HG03558 (cell line): ENCODE results near the gene TSPAN9.

ENCODE experiments used
- ATAC-seq: cut with Tn5 transposase; IDR thresholded peaks from one replicate; pipeline ENCODE4 v1.9.1; 2021; ENCODE audit warnings: moderate number of reproducible peaks; ENCODE audit not compliant: unreplicated experiment; ENCODE audit errors: extremely low read depth

Gene TSPAN9

DNA sequence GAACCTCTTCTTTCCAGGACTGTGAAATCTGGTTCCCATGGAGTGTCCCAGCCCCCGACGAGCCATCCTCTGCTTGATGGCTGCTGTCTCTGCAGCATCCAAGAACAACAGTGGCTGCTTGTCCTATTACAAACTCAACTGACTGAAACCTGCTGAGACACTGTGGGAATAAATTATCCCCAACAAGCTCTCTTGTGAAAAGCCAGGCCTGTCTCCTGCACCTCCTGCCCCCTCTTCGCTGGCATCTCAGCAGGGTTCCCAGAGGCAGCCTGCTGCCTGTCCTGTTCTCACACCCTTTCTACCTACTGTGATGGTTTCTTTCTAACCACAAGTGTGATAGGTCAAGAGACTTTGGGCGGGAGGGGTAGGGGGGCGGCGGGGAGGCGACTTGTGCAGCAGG is 180.2 kb downstream of the TSPAN9 start:
- no peak for ATAC-seq

DNA sequence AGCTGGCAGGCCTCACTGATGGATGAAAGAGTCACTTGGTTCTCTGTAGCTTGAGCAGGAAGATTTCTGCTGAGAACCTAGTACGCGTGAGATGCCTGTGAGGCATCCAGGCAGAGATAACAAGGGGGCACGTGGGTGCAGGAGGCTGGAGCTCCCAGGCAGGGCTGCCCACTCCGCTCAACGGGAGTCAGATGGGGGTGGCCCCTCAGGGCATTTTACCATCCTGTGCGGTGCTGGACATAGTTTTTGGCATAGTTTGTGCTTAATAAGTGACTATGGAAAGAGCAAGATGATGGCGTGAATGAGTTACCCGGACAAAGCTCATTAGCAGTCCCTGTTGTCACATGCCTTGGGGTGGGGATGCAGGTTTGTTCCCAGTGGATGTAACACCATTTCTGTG is 182.8 kb downstream of the TSPAN9 start:
- no peak for ATAC-seq

DNA sequence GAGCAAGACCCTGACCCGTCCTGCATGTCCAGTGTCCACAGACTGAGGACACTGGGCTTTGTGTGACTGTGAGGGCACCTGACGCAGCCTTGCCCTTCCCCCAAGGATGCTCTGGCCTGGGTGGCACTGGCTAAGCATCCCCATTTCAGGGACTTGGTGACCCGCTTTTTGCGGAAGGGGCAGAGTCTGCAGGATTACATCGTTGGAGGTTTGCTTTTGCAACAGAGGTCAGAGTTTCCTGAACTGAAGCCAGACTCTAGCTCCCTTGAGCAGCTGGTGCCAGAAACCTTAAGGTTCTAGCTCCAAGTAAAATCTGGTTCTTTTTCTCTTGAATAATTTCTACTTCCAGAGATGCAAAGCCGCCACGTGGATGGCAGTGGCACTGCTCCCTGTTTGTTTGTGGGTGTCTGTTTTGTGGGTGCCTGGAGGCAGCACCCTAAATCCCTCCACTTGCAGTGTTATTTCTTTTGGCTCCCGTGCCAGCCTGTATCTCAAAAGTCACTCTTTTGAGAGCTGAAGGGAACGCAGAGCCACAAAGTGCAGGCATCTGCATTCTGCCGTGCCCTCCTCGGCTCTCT is 184.7 kb downstream of the TSPAN9 start:
- no peak for ATAC-seq

- ATAC-seq = no peak
Measured at GRCh38 chr12:3262470-3262869, 185.3 kb downstream of the TSPAN9 start.

DNA sequence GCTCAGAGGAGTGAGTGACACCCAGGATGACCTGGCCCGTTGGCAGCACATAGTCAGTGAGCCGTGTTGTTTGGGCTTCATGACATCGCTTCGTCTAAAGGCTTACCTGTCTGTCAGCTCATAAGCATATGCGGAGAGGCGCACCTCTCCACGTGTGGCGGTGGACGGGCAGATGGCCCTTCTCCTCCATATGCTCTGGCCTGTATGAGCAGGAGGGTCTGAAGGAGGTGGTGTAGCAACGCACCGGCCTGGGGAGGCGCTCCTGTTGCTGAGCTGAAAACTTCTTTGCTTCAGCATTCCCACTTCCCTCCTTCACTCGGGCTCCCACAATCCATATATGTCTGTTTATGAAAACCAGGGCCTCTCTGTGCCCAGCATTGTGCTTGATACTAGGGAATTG is 186.1 kb downstream of the TSPAN9 start:
- ATAC-seq = no peak

- no peak for ATAC-seq
Measured at GRCh38 chr12:3263939-3264922, 187.1 kb downstream of the TSPAN9 start.

DNA sequence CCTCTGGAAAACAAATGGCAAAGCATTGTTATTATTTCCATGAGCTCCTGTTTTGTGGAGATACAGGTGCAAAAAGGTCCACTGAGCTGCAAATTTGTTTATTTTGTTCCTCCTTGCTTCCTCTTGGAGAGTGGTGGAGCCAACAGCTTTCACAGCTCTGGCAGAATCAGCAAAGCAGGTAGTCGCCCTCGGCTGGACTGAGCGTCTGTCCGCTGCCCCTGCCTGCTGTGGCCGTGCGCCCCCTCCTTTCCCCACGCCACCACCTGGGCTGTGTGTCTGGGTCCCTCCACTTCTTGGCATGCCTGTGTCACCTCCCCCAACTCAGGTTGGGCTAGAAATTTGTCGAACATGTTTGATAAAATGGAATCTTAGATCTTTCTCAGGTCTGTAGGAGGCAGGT is 188.2 kb downstream of the TSPAN9 start:
- no peak for ATAC-seq

- ATAC-seq = no peak
Measured at GRCh38 chr12:3266638-3267037, 189.5 kb downstream of the TSPAN9 start.

- ATAC-seq = no peak
Measured at GRCh38 chr12:3267690-3268089, 190.5 kb downstream of the TSPAN9 start.

- no peak for ATAC-seq
Measured at GRCh38 chr12:3269594-3269993, 192.4 kb downstream of the TSPAN9 start.

DNA sequence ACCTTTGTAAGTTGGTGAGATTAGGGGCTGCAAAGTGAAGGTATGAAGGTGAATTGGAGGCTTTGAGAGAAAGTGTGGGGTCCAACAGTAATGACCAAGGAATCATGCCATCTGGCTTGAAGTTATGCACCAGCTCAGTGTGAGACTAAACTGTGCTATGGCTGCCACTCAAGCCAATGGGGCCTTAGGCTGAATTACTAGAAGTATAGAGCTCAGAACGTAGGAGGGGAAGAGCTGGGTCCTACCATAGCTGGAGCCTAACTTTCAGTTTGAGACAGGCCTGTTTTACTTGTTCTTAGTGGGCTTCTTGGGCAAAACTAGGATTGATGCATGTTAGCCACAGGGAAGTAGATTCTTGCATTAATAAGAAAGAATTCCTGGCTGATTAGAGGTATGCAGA is 194.0 kb downstream of the TSPAN9 start:
- ATAC-seq = no peak

DNA sequence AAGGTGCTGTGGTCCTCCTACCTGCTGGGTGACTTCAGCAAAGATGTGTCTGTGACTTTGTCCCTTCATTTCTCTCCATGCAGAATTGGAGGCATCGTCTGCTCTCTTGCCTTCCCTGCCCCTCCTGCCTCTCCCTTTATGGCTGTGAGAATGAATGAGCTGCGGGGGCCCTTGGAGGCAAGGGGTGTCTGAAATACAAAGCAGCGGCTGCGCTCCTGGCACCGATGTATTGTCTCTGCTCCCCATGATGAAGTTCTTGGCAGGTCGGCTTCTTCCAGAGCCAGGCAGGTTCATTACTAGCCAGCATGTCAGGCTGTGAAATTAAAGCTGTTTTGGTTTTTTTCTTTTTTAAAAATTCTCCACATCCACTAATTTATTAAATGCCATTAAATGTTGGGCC is 194.5 kb downstream of the TSPAN9 start:
- no peak for ATAC-seq

GRCh38 chr12:3272958-3273357 is 195.8 kb downstream of the TSPAN9 start:
- ATAC-seq = no peak

DNA sequence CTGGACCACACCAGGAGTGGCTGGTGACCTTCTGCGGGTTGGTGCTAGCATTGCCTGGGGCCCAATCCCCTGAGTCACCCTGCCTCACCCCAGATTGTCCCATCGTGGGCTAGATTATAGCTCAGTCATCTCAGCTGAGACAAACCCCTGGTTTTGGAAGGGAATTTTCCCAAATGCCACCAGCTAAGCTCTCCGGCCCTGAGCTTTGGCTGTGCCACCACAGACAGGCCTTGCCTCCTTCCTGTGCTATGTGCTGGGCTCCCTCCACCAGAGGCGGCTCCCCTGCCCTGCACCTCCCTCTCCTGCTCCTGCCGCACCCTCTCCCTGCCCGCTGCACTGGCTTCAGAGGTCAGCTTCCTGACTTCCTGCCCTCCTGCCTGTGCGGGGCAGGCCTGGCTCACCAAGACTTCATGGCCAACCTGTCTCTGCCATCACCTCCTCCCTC is 196.3 kb downstream of the TSPAN9 start:
- ATAC-seq = no peak

GRCh38 chr12:3274664-3275063 is 197.5 kb downstream of the TSPAN9 start:
- ATAC-seq = no peak

GRCh38 chr12:3275171-3276041 is 198.2 kb downstream of the TSPAN9 start:
- no peak for ATAC-seq

DNA sequence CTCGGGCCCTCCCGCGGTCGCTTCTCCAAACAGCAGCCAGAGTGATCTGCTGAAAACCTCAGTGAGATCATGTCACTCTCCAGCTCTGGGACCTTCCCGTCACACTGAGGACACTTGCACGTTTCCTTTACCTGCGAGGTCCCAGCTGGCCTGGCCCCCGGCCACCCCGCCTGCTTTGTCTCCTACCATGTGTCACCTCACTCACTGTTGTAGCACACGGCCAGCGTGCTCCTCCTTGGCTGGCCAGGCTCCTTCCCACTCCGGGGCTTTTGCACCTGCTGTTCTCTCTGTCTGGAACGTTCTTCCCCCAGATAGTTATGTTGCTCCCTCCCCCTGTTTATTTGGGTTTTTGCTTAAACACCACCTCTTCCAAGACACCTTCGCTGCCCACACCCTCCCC is 199.0 kb downstream of the TSPAN9 start:
- ATAC-seq = no peak

DNA sequence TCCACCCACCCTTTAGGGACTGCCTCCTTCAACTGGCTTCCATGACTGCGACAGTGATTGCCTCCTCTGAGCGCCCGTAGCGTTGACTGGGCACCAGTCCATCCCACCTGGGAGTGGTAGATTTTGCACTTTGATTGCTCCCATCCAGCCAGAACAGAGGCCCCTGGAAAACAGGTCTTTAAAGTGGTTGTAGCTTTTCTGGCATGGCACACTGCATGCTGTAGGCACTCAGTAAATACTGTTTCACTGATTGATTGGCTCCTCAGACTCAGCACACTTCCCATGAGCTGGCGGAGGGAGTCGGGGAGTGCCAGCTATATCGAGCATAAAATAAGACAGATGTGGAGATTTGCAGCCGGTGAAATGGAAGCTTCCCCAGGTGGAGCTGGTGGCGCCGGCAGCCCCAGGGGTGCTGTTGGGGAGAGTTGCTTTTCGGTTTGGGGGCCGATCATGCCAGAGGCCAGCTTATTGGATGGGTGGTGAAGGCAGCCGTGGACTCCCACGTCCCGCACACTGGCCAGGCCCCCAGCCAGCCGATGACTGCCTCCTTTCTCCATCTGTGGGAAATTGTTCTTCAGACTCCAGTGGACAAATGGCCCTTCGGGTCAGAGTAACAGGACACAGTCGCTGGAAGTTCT is 200.2 kb downstream of the TSPAN9 start:
- ATAC-seq = no peak

DNA sequence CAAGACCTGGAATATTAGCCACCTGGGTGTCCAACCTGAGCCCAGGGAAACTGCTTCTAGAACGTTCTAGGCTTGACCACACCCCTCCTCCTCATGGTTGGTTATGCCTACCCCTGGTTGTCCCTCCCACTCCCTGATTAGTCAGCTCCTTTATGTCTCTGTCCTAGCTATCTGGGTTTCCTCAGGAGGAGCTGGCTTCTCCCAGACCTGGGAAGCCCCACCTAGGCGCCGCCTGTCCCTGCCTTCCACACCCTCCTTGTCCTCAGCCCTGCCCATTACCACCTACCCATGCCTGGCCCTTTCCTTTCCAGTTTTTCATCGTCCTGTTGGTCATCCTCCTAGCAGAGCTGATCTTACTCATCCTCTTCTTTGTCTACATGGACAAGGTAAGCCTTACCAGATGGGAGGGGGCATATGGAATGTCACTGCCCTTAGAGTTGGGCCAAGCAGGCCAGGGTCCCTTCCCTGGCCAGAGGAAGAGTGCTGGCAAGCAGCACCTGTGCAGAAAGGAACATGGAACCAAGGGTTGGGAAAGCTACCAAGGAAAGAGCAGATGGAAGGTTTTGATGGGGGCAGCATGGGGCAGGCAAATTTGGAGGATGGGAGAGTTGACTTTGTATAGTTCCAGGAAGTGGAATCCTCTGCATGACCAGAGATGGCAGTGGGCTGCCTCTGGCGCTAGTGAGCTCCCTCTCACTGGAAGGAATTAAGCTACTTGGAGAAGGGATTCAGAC is 201.7 kb downstream of the TSPAN9 start:
- no peak for ATAC-seq

GRCh38 chr12:3279415-3279780 is 202.2 kb downstream of the TSPAN9 start:
- ATAC-seq = no peak
